T-helper 1 cell treated with Interleukin-12 subunit alpha and Interleukin-12 subunit beta and Interleukin-4 antibody, amounts not matched to agents 30 μg/mL and 1 μg/mL, for 36 hours (primary cell): Measurements from ENCODE around the gene BAHCC1.

Experiments
- H3K27ac Mint-ChIP-seq: one replicate; pipeline ENCODE4 v1.8.0; 2021; ENCODE audit warnings: mild to moderate bottlenecking, mixed read lengths
- H3K27me3 Mint-ChIP-seq: one replicate; pipeline ENCODE4 v1.8.0; 2021; ENCODE audit warnings: low read depth, mixed read lengths
- H3K36me3 Mint-ChIP-seq: one replicate; pipeline ENCODE4 v1.8.0; 2021; ENCODE audit warnings: low read depth, mixed read lengths
- H3K4me1 Mint-ChIP-seq: one replicate; pipeline ENCODE4 v1.8.0; 2021; ENCODE audit warnings: low read depth, mixed read lengths
- H3K4me3 Mint-ChIP-seq: one replicate; pipeline ENCODE4 v1.8.0; 2021; ENCODE audit warnings: mild to moderate bottlenecking, moderate library complexity, mixed read lengths
- H3K9me3 Mint-ChIP-seq: one replicate; pipeline ENCODE4 v1.8.0; 2021; ENCODE audit warnings: mixed read lengths

The BAHCC1 gene

GRCh38 chr17:81452551-81452950 is 57.3 kb downstream of the BAHCC1 start:
- Mint-ChIP-seq H3K4me1 (peaks cover 2% of the 10 kb centered on the region), H3K9me3 (no peaks in the 10 kb centered on the region), H3K27me3 (no peaks in the 10 kb centered on the region), H3K4me3 (no peak overlapping the region), H3K27ac (no peak overlapping the region), H3K36me3 (no peaks in the 10 kb centered on the region)

- no peak overlapping the region for H3K4me3 Mint-ChIP-seq
- no peaks in the 10 kb centered on the region for H3K27me3 Mint-ChIP-seq
- H3K36me3 Mint-ChIP-seq, result no peaks in the 10 kb centered on the region
- H3K9me3 Mint-ChIP-seq, result no peaks in the 10 kb centered on the region
- H3K27ac Mint-ChIP-seq, result no peak overlapping the region
- peaks cover 2% of the 10 kb centered on the region for H3K4me1 Mint-ChIP-seq
Measured at GRCh38 chr17:81453076-81453475, 57.8 kb downstream of the BAHCC1 start.

- no peaks in the 10 kb centered on the region for H3K9me3 Mint-ChIP-seq
- H3K4me1 Mint-ChIP-seq, result peaks cover 2% of the 10 kb centered on the region
- H3K4me3 Mint-ChIP-seq, result no peak overlapping the region
- H3K36me3 Mint-ChIP-seq, result no peaks in the 10 kb centered on the region
- H3K27ac Mint-ChIP-seq, result no peak overlapping the region
- H3K27me3 Mint-ChIP-seq, result no peaks in the 10 kb centered on the region
Measured at GRCh38 chr17:81453712-81454111, 58.5 kb downstream of the BAHCC1 start.

GRCh38 chr17:81454473-81454872 is 59.2 kb downstream of the BAHCC1 start:
- Mint-ChIP-seq H3K36me3 (no peaks in the 10 kb centered on the region), H3K27me3 (no peaks in the 10 kb centered on the region), H3K4me3 (no peak overlapping the region), H3K4me1 (peaks cover 2% of the 10 kb centered on the region), H3K27ac (no peak overlapping the region), H3K9me3 (no peaks in the 10 kb centered on the region)

DNA sequence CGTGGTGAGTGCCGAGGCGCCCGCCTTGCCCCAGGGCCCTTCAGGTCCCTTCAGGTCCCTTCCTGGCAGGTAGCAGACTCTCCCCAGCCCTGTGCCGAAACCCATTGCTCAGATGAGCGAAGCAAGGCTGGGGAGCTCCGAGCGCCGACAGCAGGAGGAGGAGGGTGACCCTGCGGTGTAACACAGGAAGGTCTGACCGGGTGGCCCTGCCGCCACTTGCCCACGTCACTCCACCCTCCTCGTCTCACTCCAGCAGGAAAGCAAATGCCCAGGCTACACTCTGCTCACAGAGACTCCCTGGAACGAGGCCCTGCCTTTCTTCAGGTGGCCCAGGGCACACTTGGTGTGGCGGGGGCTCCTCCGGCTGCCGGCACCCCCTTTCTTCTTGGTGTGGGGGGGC is 60.1 kb downstream of the BAHCC1 start:
- H3K27me3 Mint-ChIP-seq, result no peaks in the 10 kb centered on the region
- H3K27ac Mint-ChIP-seq, result no peak overlapping the region
- H3K4me3 Mint-ChIP-seq, result no peak overlapping the region
- H3K36me3 Mint-ChIP-seq, result no peaks in the 10 kb centered on the region
- peaks cover 2% of the 10 kb centered on the region for H3K4me1 Mint-ChIP-seq
- no peaks in the 10 kb centered on the region for H3K9me3 Mint-ChIP-seq

GRCh38 chr17:81456091-81456490 is 60.8 kb downstream of the BAHCC1 start:
- no peak overlapping the region for H3K27ac Mint-ChIP-seq
- H3K4me1 Mint-ChIP-seq, result peaks cover 2% of the 10 kb centered on the region
- H3K4me3 Mint-ChIP-seq, result no peak overlapping the region
- no peaks in the 10 kb centered on the region for H3K9me3 Mint-ChIP-seq
- no peaks in the 10 kb centered on the region for H3K27me3 Mint-ChIP-seq
- no peaks in the 10 kb centered on the region for H3K36me3 Mint-ChIP-seq

DNA sequence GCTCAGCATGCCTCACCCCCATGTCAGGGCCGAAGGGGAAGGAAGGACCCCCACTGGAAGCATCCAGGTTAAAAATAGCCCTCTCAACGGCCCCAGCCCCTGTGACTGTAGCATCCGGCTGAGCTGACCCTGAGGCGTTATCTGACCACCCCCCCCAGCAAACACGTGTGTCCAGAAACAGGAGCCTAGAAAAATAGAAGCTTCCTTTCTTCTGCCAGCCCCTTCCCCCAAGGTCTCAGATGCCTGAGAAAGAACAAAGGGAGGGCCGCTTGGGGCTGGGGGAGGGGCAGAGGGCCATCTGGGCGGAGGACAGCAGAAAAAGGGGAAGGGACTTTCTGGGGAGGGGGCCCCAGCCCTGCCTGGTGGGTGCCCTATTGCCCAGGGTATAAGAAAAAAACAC is 61.5 kb downstream of the BAHCC1 start:
- Mint-ChIP-seq H3K9me3 (no peaks in the 10 kb centered on the region), H3K4me1 (peaks cover 2% of the 10 kb centered on the region), H3K27me3 (no peaks in the 10 kb centered on the region), H3K4me3 (no peak overlapping the region), H3K36me3 (no peaks in the 10 kb centered on the region), H3K27ac (no peak overlapping the region)

DNA sequence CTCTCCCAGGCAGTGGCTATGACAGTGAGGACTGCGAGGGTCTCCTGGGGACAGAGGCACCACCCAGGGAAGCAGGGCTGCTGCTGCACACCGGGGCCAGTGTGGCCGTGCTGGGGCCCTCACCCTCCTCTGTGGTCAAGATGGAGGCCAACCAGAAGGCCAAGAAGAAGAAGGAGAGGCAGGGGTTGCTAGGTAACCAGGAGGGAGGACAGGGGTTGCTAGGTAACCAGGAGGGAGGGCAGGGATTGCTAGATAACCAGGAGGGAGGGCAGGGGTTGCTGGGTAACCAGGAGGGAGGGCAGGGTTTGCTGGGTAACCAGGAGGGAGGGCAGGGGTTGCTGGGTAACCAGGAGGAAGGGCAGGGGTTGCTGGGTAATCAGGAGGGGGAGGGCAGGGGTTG is 62.1 kb downstream of the BAHCC1 start:
- Mint-ChIP-seq H3K27ac (no peak overlapping the region), H3K4me1 (peaks cover 2% of the 10 kb centered on the region), H3K4me3 (no peak overlapping the region)

GRCh38 chr17:81457917-81458555 is 62.8 kb downstream of the BAHCC1 start:
- Mint-ChIP-seq H3K27me3 (no peaks in the 10 kb centered on the region), H3K36me3 (no peaks in the 10 kb centered on the region), H3K4me1 (peaks cover 2% of the 10 kb centered on the region), H3K9me3 (no peaks in the 10 kb centered on the region), H3K27ac (no peak overlapping the region), H3K4me3 (no peak overlapping the region)

More for the DNA sequence above, 62.1 kb downstream of the BAHCC1 start:
- no peaks in the 10 kb centered on the region for H3K36me3 Mint-ChIP-seq
- no peaks in the 10 kb centered on the region for H3K27me3 Mint-ChIP-seq
- H3K9me3 Mint-ChIP-seq, result no peaks in the 10 kb centered on the region

DNA sequence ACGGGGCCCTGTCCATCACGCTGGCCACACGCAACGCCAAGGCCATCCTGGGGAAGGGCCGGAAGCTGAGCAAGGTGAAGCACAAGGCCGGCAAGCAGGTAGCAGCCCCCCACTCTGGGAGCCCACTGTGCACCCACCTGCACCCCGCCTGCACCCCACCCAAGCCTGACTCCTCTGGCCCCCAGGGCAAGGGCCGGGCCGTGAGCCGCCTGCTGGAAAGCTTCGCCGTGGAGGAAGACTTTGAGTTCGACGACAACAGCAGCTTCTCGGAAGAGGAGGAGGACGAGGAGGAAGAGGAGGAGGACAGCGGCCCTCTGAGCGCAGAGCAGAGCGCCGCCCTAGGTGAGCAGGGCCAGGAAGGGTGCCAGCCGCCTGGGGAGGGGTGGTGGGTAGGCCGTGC is 63.4 kb downstream of the BAHCC1 start:
- Mint-ChIP-seq H3K27me3 (no peaks in the 10 kb centered on the region), H3K36me3 (no peaks in the 10 kb centered on the region), H3K4me3 (no peak overlapping the region)

GRCh38 chr17:81459224-81459623 is 64.0 kb downstream of the BAHCC1 start:
- H3K27me3 Mint-ChIP-seq, result no peaks in the 10 kb centered on the region
- no peaks in the 10 kb centered on the region for H3K9me3 Mint-ChIP-seq
- no peaks in the 10 kb centered on the region for H3K4me1 Mint-ChIP-seq
- no peak overlapping the region for H3K4me3 Mint-ChIP-seq
- H3K27ac Mint-ChIP-seq, result no peak overlapping the region
- H3K36me3 Mint-ChIP-seq, result no peaks in the 10 kb centered on the region

More for the DNA sequence above, 63.4 kb downstream of the BAHCC1 start:
- Mint-ChIP-seq H3K27ac (no peak overlapping the region), H3K4me1 (no peaks in the 10 kb centered on the region), H3K9me3 (no peaks in the 10 kb centered on the region)

DNA sequence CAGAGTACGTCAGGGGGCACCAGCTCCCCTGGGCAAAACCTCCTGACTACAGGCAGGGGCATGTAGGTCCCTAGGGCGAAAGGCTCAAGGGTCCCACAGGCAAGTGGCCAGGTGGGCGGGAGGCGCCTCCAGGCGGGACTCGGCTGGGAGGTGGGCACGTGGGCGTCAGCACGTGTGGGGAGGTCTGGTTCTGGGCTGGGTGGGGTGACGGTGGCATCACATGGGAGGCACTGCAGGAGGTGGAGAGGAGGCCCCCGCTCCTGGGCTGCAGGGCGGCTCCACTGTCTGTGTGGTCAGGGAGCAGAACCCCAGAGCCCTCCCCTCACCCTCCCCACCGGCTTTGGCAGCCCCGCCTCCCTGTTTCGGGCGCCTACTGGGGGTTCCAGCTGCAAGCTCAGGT is 64.6 kb downstream of the BAHCC1 start:
- Mint-ChIP-seq H3K27ac (no peak overlapping the region), H3K4me3 (no peak overlapping the region), H3K27me3 (no peaks in the 10 kb centered on the region), H3K36me3 (no peaks in the 10 kb centered on the region), H3K4me1 (no peaks in the 10 kb centered on the region), H3K9me3 (no peaks in the 10 kb centered on the region)

GRCh38 chr17:81460856-81461460 is 65.7 kb downstream of the BAHCC1 start:
- Mint-ChIP-seq H3K4me3 (no peak overlapping the region), H3K36me3 (no peaks in the 10 kb centered on the region), H3K27me3 (no peaks in the 10 kb centered on the region)

GRCh38 chr17:81461607-81462500 is 66.6 kb downstream of the BAHCC1 start:
- Mint-ChIP-seq H3K36me3 (no peaks in the 10 kb centered on the region), H3K4me3 (no peak overlapping the region), H3K4me1 (no peaks in the 10 kb centered on the region)

More at GRCh38 chr17:81460856-81461460, 65.7 kb downstream of the BAHCC1 start:
- Mint-ChIP-seq H3K27ac (no peak overlapping the region), H3K9me3 (no peaks in the 10 kb centered on the region), H3K4me1 (no peaks in the 10 kb centered on the region)

More at GRCh38 chr17:81461607-81462500, 66.6 kb downstream of the BAHCC1 start:
- H3K27me3 Mint-ChIP-seq, result no peaks in the 10 kb centered on the region
- no peak overlapping the region for H3K27ac Mint-ChIP-seq
- no peaks in the 10 kb centered on the region for H3K9me3 Mint-ChIP-seq
